ENCODE data around the gene ABL2.

DNA sequence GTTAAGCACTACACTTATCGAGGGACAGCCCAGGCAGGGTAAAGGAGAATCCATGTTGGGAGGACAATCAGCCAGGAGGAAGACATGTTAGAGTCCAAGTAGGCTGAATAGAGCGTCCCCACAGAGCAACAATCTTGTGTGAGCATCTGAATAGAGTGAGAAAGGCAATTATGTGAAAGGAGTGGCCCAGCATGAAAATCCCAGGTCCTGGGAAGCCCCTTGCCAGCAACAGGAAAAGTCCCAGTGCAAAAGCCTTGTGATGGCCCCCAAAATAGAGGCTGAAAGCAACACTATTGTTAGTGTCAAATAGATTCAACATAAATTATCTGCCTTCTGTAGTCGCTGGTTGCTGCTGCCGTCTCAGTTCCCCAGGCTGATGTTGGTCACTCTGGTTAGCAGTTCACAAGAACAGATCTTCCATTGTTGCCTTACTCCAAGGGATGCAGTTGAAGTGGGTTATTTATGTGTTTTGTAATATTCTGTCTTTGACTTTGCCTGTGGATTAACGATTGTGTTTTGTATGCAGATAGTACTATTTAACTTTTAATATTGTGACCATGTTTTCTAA, 12.1 kb upstream of the ABL2 start:
- TF ChIP-seq, protein P1, sequence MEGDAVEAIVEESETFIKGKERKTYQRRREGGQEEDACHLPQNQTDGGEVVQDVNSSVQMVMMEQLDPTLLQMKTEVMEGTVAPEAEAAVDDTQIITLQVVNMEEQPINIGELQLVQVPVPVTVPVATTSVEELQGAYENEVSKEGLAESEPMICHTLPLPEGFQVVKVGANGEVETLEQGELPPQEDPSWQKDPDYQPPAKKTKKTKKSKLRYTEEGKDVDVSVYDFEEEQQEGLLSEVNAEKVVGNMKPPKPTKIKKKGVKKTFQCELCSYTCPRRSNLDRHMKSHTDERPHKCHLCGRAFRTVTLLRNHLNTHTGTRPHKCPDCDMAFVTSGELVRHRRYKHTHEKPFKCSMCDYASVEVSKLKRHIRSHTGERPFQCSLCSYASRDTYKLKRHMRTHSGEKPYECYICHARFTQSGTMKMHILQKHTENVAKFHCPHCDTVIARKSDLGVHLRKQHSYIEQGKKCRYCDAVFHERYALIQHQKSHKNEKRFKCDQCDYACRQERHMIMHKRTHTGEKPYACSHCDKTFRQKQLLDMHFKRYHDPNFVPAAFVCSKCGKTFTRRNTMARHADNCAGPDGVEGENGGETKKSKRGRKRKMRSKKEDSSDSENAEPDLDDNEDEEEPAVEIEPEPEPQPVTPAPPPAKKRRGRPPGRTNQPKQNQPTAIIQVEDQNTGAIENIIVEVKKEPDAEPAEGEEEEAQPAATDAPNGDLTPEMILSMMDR (IDR thresholded peaks at IDR 0.05), result no peak
- no peak for TF ChIP-seq POLR2A (IDR thresholded peaks at IDR 0.05)
